IMR-90 (cell line): ENCODE data around the gene SRPK1. TPM values are rescaled to one million over a fixed set of nuclear protein-coding genes. Genes with fewer than 3 reads are reported as not detected.

Experiments used
- ATAC-seq: fragments of 200-7000 bp; cut with Tn5 transposase; 2 replicates; pipeline ENCODE4 v1.9.1; 2020; ENCODE audit warnings: low read depth, mild to moderate bottlenecking, moderate library complexity
- BruUV-seq: library from RNA; stranded (reverse); fragments of 400-500 nt; replicated peaks from 2 replicates; lab custom pipeline; 2021; lab: Mats Ljungman, UMichigan
- CTCF ChIA-PET: fragments of 300-600 bp; formaldehyde crosslinking; extraction: SDS; loops from one replicate; lab custom pipeline; 2021; ENCODE audit warnings: antibody characterized with exemption; lab: Yijun Ruan, JAX
- POLR2A ChIA-PET: fragments of 300-600 bp; sonication (Branson Sonifier 250); formaldehyde crosslinking; loops from one replicate; lab custom pipeline; 2022; ENCODE audit warnings: antibody characterized with exemption; ENCODE audit not compliant: unreplicated experiment; lab: Charles Lee
- DNase-seq: peaks from one replicate; pipeline ENCODE4 v3.0.0; 2013
- H2AFZ ChIP-seq: replicated peaks from 2 replicates; pipeline ENCODE3; 2013; ENCODE audit warnings: low read length, mild to moderate bottlenecking; ENCODE audit not compliant: poor library complexity
- H2AK5ac ChIP-seq: 2 replicates; pipeline ENCODE4 v1.6.1; 2013; ENCODE audit warnings: low read depth, low read length, inconsistent platforms
- H2AK9ac ChIP-seq: replicated peaks from 2 replicates; pipeline ENCODE3; 2013; ENCODE audit warnings: mild to moderate bottlenecking, low read depth, low read length, moderate library complexity; ENCODE audit not compliant: poor library complexity
- H2BK120ac ChIP-seq: 2 replicates; pipeline ENCODE4 v1.6.1; 2013; ENCODE audit warnings: low read depth, low read length, inconsistent platforms
- H2BK15ac ChIP-seq: 3 replicates; pipeline ENCODE4 v1.6.1; 2013; ENCODE audit warnings: low read depth, low read length, inconsistent platforms
- H2BK20ac ChIP-seq: 2 replicates; pipeline ENCODE4 v1.6.1; 2013; ENCODE audit warnings: low read depth, mild to moderate bottlenecking, inconsistent platforms, low read length, moderate library complexity
- H2BK5ac ChIP-seq: 2 replicates; pipeline ENCODE4 v1.6.1; 2013; ENCODE audit warnings: mild to moderate bottlenecking, low read depth, low read length, inconsistent platforms; ENCODE audit not compliant: poor library complexity, severe bottlenecking
- H3K14ac ChIP-seq: replicated peaks from 2 replicates; pipeline ENCODE4 v1.6.1; 2013; ENCODE audit warnings: low read depth, low read length, inconsistent platforms
- H3K18ac ChIP-seq: 2 replicates; pipeline ENCODE4 v1.6.1; 2013; ENCODE audit warnings: low read depth, low read length, control low read depth
- H3K23ac ChIP-seq: 2 replicates; pipeline ENCODE4 v1.6.1; 2013; ENCODE audit warnings: low read depth, low read length, inconsistent platforms
- H3K27ac ChIP-seq: 2 replicates; pipeline ENCODE4 v1.5.1; 2013; ENCODE audit warnings: mild to moderate bottlenecking, control low read depth, low read length; ENCODE audit not compliant: insufficient read depth
- H3K27me3 ChIP-seq: 2 replicates; pipeline ENCODE4 v1.6.1; 2013; ENCODE audit warnings: low read length; ENCODE audit not compliant: control insufficient read depth, insufficient read depth
- H3K36me3 ChIP-seq: 2 replicates; pipeline ENCODE4 v1.6.1; 2013; ENCODE audit warnings: low read length, mixed read lengths; ENCODE audit not compliant: control insufficient read depth, insufficient read depth
- H3K4ac ChIP-seq: 2 replicates; pipeline ENCODE4 v1.6.1; 2013; ENCODE audit warnings: low read depth, low read length, inconsistent platforms
- H3K4me1 ChIP-seq: 2 replicates; pipeline ENCODE4 v1.6.1; 2013; ENCODE audit warnings: low read length, mixed read lengths; ENCODE audit not compliant: control insufficient read depth, insufficient read depth
- H3K4me2 ChIP-seq: 2 replicates; pipeline ENCODE4 v1.6.1; 2013; ENCODE audit warnings: low read depth, mild to moderate bottlenecking, control low read depth, low read length, moderate library complexity
- H3K4me3 ChIP-seq: 2 replicates; pipeline ENCODE4 v1.5.1; 2013; ENCODE audit warnings: low read depth, mild to moderate bottlenecking, control low read depth, low read length, moderate library complexity; ENCODE audit not compliant: insufficient read depth
- H3K56ac ChIP-seq: 2 replicates; pipeline ENCODE4 v1.6.1; 2013; ENCODE audit warnings: low read length, inconsistent platforms; ENCODE audit not compliant: insufficient read depth; ENCODE audit errors: extremely low read depth
- H3K79me1 ChIP-seq, 2 experiments: 2 replicates each; pipeline ENCODE4 v1.6.1; 2013; ENCODE audit warnings: low read length in 2 of 2, inconsistent platforms in 1 of 2, low read depth in 1 of 2
- H3K9ac ChIP-seq: 2 replicates; pipeline ENCODE4 v1.6.1; 2013; ENCODE audit warnings: low read depth, low read length, control low read depth
- H3K9me1 ChIP-seq: 2 replicates; pipeline ENCODE4 v1.6.1; 2013; ENCODE audit warnings: low read length, inconsistent platforms; ENCODE audit not compliant: insufficient read depth
- H3K9me3 ChIP-seq: 2 replicates; pipeline ENCODE4 v1.6.1; 2013; ENCODE audit warnings: low read length; ENCODE audit not compliant: control insufficient read depth, insufficient read depth
- H4K20me1 ChIP-seq: 2 replicates; pipeline ENCODE4 v1.6.1; 2013; ENCODE audit warnings: low read length, inconsistent platforms; ENCODE audit not compliant: insufficient read depth
- H4K5ac ChIP-seq: 2 replicates; pipeline ENCODE4 v1.6.1; 2013; ENCODE audit warnings: mild to moderate bottlenecking, low read depth, low read length, control low read depth
- H4K8ac ChIP-seq, 2 experiments: 2 replicates each; pipeline ENCODE4 v1.6.1; 2013; ENCODE audit warnings: low read depth in 2 of 2, low read length in 2 of 2, control low read depth in 1 of 2, inconsistent platforms in 1 of 2
- H4K91ac ChIP-seq: 2 replicates; pipeline ENCODE4 v1.6.1; 2013; ENCODE audit warnings: low read depth, low read length, inconsistent platforms; ENCODE audit not compliant: insufficient read depth
- BHLHE40 ChIP-seq: fragments of 150-350 bp; IDR thresholded peaks from 2 replicates; pipeline ENCODE4 v1.6.1; 2016; ENCODE audit warnings: mild to moderate bottlenecking, low read depth, low read length
- CTCF ChIP-seq: conservative IDR thresholded peaks from 2 replicates; pipeline ENCODE4 v1.5.1; 2012; ENCODE audit warnings: mild to moderate bottlenecking, low read depth, low read length, improper control_type of control experiment
- FOS ChIP-seq: fragments of 150-350 bp; IDR thresholded peaks from 2 replicates; pipeline ENCODE4 v1.6.1; 2016; ENCODE audit warnings: low read depth, low read length
- MAFK ChIP-seq: IDR thresholded peaks from 2 replicates; pipeline ENCODE4 v1.6.1; 2012; ENCODE audit warnings: low read depth, low read length, improper control_type of control experiment
- MXI1 ChIP-seq: IDR thresholded peaks from 2 replicates; pipeline ENCODE4 v1.6.1; 2012; ENCODE audit warnings: low read depth, mild to moderate bottlenecking, low read length, moderate library complexity, borderline replicate concordance
- NFE2L2 ChIP-seq: fragments of 150-350 bp; IDR thresholded peaks from 2 replicates; pipeline ENCODE4 v1.6.1; 2016; ENCODE audit warnings: low read depth, mild to moderate bottlenecking, low read length
- POLR2A ChIP-seq: IDR thresholded peaks from 2 replicates; pipeline ENCODE4 v1.6.1; 2012; ENCODE audit warnings: mild to moderate bottlenecking, low read depth, low read length
- RAD21 ChIP-seq: IDR thresholded peaks from 2 replicates; pipeline ENCODE4 v1.6.1; 2012; ENCODE audit warnings: low read length, improper control_type of control experiment
- RCOR1 ChIP-seq: IDR thresholded peaks from 2 replicates; pipeline ENCODE4 v1.6.1; 2012; ENCODE audit warnings: mild to moderate bottlenecking, low read length, improper control_type of control experiment; ENCODE audit not compliant: insufficient replicate concordance
- RFX5 ChIP-seq: IDR thresholded peaks from 2 replicates; pipeline ENCODE4 v1.8.0; 2012; ENCODE audit warnings: low read depth, mild to moderate bottlenecking, low read length, moderate library complexity
- SMC3 ChIP-seq: fragments of 150-350 bp; IDR thresholded peaks from 2 replicates; pipeline ENCODE4 v1.6.1; 2016; ENCODE audit warnings: low read depth, mild to moderate bottlenecking, antibody characterized with exemption, low read length, moderate library complexity
- WGBS, 2 experiments: methylation state at CpG; one replicate each; pipeline versions ENCODE4 v1.1.5 to v1.1.7; 2013; ENCODE audit warnings: missing lambda C conversion rate in 2 of 2; ENCODE audit not compliant: insufficient read length in 1 of 2; ENCODE audit errors: extremely low coverage in 2 of 2; 5-methylcytosine and 5-hydroxymethylcytosine counted together
- dilution Hi-C: fragments of 300-500 bp; cut with HindIII; formaldehyde crosslinking; loops from one replicate; pipeline ENCODE4 v1.14.3; 2018; ENCODE audit warnings: low sequenced_read_pairs; ENCODE audit not compliant: unreplicated experiment
- in situ Hi-C: fragments of 300-500 bp; cut with MboI; formaldehyde crosslinking; loops from 3 replicates; pipeline ENCODE4 v1.14.3; 2019; ENCODE audit warnings: low sequenced_read_pairs, inconsistent platforms, mixed read lengths
- intact Hi-C: fragments of 100-400 bp; cut with micrococcal nuclease; formaldehyde crosslinking; loops from 2 replicates; pipeline ENCODE4 v1.10.0; 2022
- polyA plus RNA-seq, 3 experiments: library from polyadenylated mRNA; depleted of rRNA; stranded (reverse); fragments of >200 nt; gene quantifications; 2 replicates each; pipeline ENCODE4 v1.2.3, GENCODE V29; 2012; ENCODE audit warnings: low replicate concordance in 1 of 3
- total RNA-seq: library from RNA; depleted of rRNA; stranded (reverse); fragments of >200 nt; gene quantifications from 2 replicates; pipeline ENCODE4 v1.2.3, GENCODE V29; 2012
- TF ChIP-seq, protein P1 (sequence below): fragments of 150-350 bp; IDR thresholded peaks from 2 replicates; pipeline ENCODE4 v1.6.1; 2016; ENCODE audit warnings: low read depth, mild to moderate bottlenecking, low read length, moderate library complexity, borderline replicate concordance

Gene SRPK1
- total and polyA plus RNA-seq, 2 of the 4 experiments (the other 2 are of a cell fraction) = 22.5 to 44.6 TPM

DNA sequence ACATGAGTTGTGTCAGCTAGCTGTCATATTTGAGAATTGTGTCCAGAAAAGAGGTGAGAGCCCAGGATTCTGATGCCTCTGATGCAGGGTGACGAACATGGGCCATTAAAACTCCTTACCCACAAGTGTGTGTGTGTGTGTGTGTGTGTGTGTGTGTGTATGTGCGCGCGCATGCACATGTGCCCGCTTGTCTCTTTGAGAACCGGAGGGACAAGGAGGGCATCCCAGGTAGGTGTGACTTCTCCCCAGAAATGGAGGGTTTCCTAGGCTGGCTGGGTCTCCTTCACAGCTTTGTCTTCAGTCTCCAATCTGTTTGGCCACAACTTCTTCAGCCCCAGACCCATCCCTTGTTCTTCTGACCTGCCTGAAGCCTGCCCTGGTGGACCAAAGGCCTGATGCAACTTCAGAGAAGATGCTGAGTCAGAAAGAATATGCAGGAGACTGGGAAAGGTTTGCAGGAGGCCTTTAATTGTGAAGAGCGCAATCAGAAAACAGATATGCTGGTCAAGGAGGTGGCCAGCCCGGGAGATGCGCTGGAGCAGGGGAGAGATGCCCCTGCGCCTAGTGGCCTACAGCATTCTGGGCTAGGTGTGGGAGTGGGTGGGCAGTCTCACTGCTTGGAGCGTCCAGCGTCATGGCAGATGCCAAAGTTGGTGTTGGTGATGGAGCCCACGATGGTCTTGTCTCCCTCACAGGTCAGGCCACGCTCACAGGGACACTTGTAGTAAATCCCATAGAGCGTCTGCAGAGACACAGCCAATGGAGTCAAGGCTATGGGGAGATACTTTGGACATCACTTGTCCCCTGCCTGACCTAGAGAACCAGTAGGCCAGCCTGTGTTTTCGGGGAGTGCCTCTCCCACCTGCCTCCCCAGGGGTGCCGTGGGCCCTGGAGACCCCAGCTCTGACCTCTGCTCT is 126.1 kb downstream of the SRPK1 start:
- H3K4me1 ChIP-seq = no peaks in the 10 kb centered on the region
- in situ Hi-C loops = no loop called here
- H4K20me1 ChIP-seq = no peaks in the 10 kb centered on the region
- no peak overlapping the region for H4K91ac ChIP-seq
- H2AFZ ChIP-seq = peak overlapping the region; percentile 16
- CTCF ChIA-PET = no interaction called here
- H3K36me3 ChIP-seq = no peaks in the 10 kb centered on the region
- H2BK15ac ChIP-seq = no peak overlapping the region
- H3K4ac ChIP-seq = no peak overlapping the region
- no peak overlapping the region for H2BK20ac ChIP-seq
- H3K9me1 ChIP-seq = no peaks in the 10 kb centered on the region; the same call in 1 of the 2 replicates
- H3K79me1 ChIP-seq = no peaks in the 10 kb centered on the region
- no peak overlapping the region for H3K4me2 ChIP-seq
- H3K14ac ChIP-seq = no peak overlapping the region
- no peak overlapping the region for H3K4me3 ChIP-seq
- no peak overlapping the region for H2AK5ac ChIP-seq
- no peak overlapping the region for H3K27ac ChIP-seq
- H3K27me3 ChIP-seq = peaks cover 56% of the 10 kb centered on the region
- no peak overlapping the region for H3K9ac ChIP-seq
- no peak overlapping the region for H4K5ac ChIP-seq
- no peak for TF ChIP-seq RFX5
- TF ChIP-seq FOS = no peak
- TF ChIP-seq CTCF = no peak
- no peak for TF ChIP-seq MXI1
- no peak for TF ChIP-seq RCOR1
- TF ChIP-seq MAFK = no peak
- TF ChIP-seq, protein P1, sequence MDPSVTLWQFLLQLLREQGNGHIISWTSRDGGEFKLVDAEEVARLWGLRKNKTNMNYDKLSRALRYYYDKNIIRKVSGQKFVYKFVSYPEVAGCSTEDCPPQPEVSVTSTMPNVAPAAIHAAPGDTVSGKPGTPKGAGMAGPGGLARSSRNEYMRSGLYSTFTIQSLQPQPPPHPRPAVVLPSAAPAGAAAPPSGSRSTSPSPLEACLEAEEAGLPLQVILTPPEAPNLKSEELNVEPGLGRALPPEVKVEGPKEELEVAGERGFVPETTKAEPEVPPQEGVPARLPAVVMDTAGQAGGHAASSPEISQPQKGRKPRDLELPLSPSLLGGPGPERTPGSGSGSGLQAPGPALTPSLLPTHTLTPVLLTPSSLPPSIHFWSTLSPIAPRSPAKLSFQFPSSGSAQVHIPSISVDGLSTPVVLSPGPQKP = no peak
- no peak for TF ChIP-seq BHLHE40
- no peak for TF ChIP-seq SMC3
- no peak for TF ChIP-seq POLR2A
- TF ChIP-seq RAD21 = no peak
- no peak for TF ChIP-seq NFE2L2
- H3K23ac ChIP-seq = no peak overlapping the region
- H3K18ac ChIP-seq = no peak overlapping the region
- DNase-seq (no peak), ATAC-seq (no peak)
- dilution Hi-C loops = no loop called here
- WGBS, 2 experiments = 81% methylated on average over 10 of the region's 17 CpGs; no CpG with 5 or more reads in 1 of the 2 experiments
- intact Hi-C loops = no loop called here
- H2BK5ac ChIP-seq = no peak overlapping the region
- H2AK9ac ChIP-seq = no peak overlapping the region
- no peak overlapping the region for H3K56ac ChIP-seq
- no peaks in the 10 kb centered on the region for H3K9me3 ChIP-seq
- POLR2A ChIA-PET = no interaction called here
- H4K8ac ChIP-seq = no peak overlapping the region
- no peak overlapping the region for H2BK120ac ChIP-seq
- BruUV-seq = no TSS peak
